Measurements from ENCODE around the gene BMP10. TPM values are rescaled to one million over a fixed set of nuclear protein-coding genes. Genes with fewer than 3 reads are reported as not detected.

The BMP10 gene
- total RNA-seq, 1 experiment from 2014 or later = not detected

DNA sequence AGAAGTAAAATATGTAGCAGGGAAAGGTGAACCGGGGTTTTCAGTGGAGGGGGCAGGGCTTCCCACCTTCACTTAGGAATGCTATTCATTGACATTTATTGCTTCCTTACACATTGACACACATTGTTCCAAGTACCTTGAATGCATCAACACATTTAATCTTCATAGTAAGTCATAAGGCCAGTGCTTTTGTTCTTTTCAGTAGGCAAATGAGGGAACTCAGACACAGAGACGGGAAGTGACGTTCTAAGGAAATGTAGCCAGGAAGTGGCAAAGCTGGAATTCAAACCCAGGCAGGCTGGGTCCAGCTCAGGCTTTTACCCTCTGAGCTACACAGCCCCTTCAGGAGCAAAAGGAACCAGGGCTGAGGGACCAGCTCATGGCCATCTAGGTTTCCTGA is 20.7 kb downstream of the BMP10 start:
- DNase-seq (ENCODE audit: low read depth) = no peak

DNA sequence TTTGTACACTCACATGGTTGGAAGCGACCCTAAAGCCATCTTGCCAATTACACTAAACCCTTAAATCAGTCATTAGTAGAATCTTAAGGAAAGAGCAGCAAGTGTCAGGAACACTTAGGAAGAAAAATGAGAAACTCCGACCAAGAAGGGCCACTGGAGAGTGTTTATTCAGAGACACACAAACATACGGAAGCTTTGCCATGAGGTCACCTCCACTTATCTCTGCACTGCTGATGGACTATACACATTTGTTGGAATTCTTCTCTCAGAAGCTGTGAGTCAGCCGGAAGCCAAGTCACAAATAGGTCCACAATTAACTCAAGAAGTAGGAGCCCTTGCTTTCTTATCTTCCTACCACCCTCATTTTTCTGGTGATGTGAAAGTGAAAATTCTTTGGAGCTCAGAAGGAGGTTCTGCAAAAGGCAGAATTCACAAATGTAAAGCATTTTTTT is 21.6 kb downstream of the BMP10 start:
- DNase-seq (ENCODE audit: low read depth) = peak; percentile 68

- no peak for DNase-seq (ENCODE audit: low read depth)
Measured at GRCh38 chr2:68847751-68848150, 23.4 kb downstream of the BMP10 start.

- DNase-seq (ENCODE audit: low read depth) = no peak
Measured at GRCh38 chr2:68846091-68846490, 25.1 kb downstream of the BMP10 start.

- DNase-seq (ENCODE audit: low read depth) = no peak
Measured at GRCh38 chr2:68845043-68845442, 26.2 kb downstream of the BMP10 start.

GRCh38 chr2:68839260-68839833 is 31.9 kb downstream of the BMP10 start:
- peak; percentile 18 for DNase-seq (ENCODE audit: low read depth)

GRCh38 chr2:68838641-68839040 is 32.6 kb downstream of the BMP10 start:
- no peak for DNase-seq (ENCODE audit: low read depth)

- DNase-seq (ENCODE audit: low read depth) = peak; percentile 45
Measured at GRCh38 chr2:68837861-68838341, 33.3 kb downstream of the BMP10 start.

DNA sequence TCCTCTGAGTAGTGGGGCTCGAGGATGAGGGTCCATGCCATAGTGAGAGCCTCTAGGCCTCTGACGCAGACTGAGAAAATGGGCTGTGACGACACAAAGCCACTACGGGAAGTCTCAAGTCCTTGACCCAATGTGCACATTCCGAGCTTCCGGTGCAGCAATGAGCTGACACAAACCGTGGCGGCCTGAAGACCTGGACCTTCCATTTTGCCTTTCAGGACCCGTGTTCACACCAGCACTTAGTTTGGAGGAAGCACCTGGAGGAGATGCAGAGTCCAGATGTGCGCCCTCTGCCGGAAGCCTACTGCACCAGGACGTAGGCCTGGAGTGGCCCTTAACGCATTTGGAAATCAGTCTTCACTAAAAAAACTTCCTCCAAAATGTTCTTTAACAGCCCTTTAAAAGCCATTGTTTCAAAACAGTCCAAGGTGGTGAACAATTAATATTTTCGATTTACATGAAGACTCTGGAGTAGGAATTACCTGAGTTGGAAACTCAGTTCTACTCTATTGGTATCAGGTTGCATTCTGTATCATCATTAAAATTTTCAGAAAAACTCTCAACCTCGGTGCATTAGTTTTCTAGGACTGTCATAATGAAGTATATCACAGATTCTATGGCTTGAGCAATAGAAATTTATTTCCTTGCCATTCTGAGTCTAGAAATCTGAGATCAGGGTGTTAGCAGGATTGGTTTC is 33.9 kb downstream of the BMP10 start:
- DNase-seq (ENCODE audit: low read depth) = peak; percentile 60

DNA sequence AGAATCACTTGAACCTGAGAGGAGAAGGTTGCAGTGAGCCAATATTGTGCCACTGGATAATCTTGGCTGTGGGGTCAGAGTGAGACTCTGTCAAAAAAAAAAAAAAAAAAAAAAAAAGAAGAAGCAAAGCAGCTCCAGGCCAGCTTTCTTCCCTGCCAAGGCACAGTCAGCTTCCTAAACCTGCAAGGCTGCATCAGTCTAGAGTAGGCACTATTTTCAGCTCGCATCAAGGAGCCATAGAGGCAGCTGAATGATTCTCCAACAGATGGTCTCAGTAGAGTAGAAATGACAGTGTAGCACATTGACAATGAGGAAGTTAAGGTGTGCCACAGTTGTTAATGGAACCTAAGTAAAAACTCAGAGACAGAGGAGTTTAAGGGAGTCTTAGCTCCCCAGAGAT is 35.6 kb downstream of the BMP10 start:
- no peak for DNase-seq (ENCODE audit: low read depth)

GRCh38 chr2:68834737-68835376 is 36.3 kb downstream of the BMP10 start:
- no peak for DNase-seq (ENCODE audit: low read depth)

DNA sequence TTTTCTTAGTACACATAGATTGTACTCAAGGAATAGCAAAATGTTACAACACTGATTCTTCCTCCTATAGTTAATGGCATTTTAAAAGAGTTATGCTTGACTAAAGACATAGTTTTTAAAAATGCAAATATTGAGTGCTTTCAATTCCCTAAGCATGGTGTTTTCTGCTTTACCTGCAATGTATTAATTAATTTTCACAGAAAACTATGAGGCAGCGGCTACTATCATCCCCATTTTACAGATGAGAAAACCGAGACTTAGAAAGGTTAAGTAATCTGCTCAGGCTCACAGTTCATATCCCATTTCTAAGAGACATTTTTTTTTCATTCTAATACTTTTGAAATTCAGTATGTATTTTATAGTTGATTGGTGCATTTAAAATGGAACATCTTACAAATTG is 38.0 kb downstream of the BMP10 start:
- DNase-seq (ENCODE audit: low read depth) = no peak

DNA sequence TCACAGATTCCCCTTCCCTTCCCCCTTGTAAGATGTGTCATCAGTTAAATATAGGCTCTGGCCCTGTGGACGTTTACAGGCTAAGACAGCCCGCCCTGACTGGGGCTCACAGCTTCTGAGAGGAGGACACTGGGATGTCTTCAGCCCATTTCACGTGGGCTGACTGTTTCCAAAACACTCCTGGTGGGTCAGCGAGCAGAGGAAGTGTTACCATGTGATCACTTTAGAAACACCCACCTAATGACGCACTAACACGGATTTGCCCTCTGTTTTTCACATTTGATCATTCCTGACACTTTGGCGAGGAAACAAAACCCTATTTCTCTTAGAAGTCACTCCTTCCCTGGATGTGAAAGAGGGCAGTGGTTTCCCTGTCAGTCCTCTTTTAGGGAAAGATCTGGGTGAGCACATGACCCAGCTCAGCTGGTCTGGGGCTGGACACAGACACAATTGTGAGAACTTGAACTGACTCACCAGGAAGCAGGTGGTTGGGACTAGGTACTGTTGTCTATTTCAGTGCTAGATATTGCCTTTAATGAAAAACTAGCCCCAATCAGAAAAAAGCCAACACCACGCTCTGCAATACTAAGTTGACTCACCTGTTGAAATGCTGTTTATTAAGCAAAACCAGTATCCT is 38.8 kb downstream of the BMP10 start:
- DNase-seq (ENCODE audit: low read depth) = peak; percentile 86

DNA sequence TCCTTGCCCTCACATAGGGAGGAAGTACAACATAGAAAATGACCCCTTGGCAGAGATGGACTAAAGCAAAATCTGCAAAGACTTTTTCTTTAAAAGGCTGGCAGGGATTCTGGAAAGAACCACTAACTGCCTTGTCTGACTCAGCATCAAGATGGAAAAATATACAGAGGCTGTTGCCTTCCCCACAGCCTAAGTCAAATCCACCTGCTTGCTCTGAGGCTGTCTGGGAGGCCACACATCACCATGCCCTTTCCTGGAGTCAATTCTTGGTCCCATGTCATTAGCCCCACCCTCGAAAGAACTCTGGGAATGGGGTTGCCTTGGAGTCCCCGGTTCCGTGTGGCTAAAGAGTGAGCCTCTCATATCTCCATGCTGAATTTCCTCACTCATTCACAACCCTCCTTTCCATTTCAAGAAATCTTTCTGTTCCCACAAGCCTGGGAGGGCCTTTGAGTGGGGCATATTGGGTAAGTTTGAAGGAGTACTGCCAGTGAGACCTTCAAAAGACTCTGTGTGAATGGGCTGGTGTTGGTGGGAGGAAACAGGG is 39.4 kb downstream of the BMP10 start:
- peak; percentile 81 for DNase-seq (ENCODE audit: low read depth)

- DNase-seq (ENCODE audit: low read depth) = no peak
Measured at GRCh38 chr2:68829749-68830148, 41.4 kb downstream of the BMP10 start.

DNA sequence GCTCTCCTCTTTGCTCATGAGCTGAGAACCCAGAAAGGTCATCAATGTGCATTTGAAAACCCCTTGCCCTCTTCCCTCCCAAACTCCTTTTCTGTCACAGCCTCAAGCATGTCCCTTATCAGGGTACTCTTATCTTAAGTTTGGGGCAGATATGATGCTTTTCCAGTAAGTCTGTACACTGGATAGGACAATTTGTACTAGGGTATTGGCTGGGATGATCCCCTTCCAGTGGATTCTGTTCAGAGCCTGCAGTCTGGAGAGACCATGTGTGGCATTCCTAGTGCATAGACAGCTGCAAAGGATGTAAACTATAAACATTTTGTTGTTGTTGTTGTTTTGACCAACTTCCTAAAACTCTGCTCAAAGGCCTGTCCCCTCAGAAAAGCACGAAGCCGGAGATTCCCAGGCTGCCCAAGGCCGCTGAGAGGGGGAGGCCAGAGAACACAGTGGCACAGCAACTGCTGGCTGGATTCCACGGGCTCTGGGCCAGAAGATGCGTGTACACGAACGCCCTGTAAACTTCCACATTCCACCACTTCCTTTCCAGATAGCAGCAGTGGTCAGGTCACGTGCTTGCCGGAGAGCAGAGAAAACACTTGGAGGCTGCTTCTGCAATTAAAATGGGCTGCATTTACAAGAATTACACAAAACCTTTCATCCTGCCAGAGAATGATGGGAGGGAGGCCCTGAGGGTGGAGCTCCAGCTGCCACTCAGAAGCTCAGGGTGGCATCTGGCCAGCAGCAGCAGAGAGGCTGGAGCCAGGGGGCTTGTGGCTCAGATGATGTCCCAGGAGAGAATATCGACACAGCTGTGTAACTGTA is 42.1 kb downstream of the BMP10 start:
- peak; percentile 99 for DNase-seq (ENCODE audit: low read depth)

GRCh38 chr2:68827666-68828065 is 43.5 kb downstream of the BMP10 start:
- DNase-seq (ENCODE audit: low read depth) = no peak

DNA sequence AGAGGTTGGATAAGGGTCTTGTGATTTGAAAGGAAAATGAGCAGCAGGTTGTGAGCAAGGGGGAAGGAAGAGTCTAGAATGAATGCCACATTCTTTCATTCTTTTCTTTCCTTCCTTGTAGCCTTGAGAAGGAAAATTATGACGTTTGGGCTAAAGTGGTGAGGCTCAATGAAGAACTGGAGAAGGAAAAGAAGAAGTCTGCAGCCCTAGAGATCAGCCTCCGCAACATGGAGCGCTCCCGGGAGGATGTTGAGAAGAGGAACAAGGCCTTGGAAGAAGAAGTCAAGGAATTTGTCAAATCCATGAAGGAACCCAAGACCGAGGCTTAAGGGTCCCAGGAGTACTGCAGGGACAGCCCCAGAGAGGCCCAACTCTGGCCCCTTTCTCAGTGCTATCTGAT is 45.3 kb downstream of the BMP10 start:
- DNase-seq (ENCODE audit: low read depth) = no peak

- DNase-seq (ENCODE audit: low read depth) = peak; percentile 76
Measured at GRCh38 chr2:68824831-68825230, 46.4 kb downstream of the BMP10 start.

DNA sequence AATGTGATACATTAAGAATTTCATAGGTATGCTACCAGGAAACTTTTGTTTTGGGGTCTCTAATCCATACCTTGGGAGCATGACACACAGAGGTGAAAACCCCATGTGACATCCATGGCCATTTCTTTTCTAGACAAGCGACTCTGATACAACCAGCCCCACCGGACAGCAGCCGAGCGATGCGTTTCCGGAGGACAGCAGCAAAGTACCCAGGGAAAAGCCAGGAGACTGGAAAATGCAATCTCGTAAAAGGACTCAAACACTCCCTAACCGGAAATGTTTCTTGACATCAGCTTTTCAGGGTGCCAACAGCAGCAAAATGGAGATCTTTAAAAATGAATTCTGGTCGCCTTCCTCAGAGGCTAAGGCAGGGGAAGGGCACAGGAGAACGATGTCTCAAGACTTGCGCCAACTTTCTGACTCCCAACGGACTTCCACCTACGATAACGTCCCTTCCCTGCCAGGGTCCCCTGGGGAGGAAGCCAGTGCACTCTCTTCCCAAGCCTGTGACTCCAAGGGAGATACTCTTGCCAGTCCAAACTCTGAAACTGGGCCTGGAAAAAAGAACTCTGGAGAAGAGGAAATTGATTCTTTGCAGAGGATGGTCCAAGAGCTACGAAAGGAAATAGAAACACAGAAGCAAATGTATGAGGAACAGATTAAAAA is 48.9 kb downstream of the BMP10 start:
- no peak for DNase-seq (ENCODE audit: low read depth)

- no peak for DNase-seq (ENCODE audit: low read depth)
Measured at GRCh38 chr2:68819556-68819955, 51.6 kb downstream of the BMP10 start.

Measured in RPMI7951 (cell line).